ENCODE measurements around the gene BAHCC1.

GRCh38 chr17:81477173-81477572, 81.9 kb downstream of the BAHCC1 start:
- no peak for TF ChIP-seq GATA3 (IDR thresholded peaks at IDR 0.05; ENCODE audit: low read depth, low read length)
- TF ChIP-seq GATA2 (IDR thresholded peaks at IDR 0.05; ENCODE audit: low read depth, low read length): no peak

Data from SH-SY5Y (cell line).